Astrocyte (in vitro differentiated cells and primary cell): ENCODE data around the gene TRUB1. TPM values are rescaled to one million over a fixed set of nuclear protein-coding genes. Genes with fewer than 3 reads are reported as not detected.

Source experiments
- DNase-seq: peaks from one replicate; pipeline ENCODE4 v3.0.0-alpha.2; 2010; ENCODE audit warnings: low read depth
- FAIRE-seq: peaks from 2 replicates; lab custom pipeline; 2011; peaks lifted over from hg19 to GRCh38; lab: Jason Lieb, UNC
- H2AFZ ChIP-seq: 2 replicates; pipeline ENCODE4 v1.6.0; 2012; ENCODE audit warnings: low read depth, low read length, inconsistent platforms
- H3K27ac ChIP-seq: 2 replicates; pipeline ENCODE4 v1.5.1; 2011; ENCODE audit warnings: low read depth, low read length, inconsistent platforms
- H3K27me3 ChIP-seq: 2 replicates; pipeline ENCODE4 v1.6.0; 2011; ENCODE audit warnings: low read length, inconsistent platforms; ENCODE audit not compliant: insufficient read depth
- H3K36me3 ChIP-seq: 2 replicates; pipeline ENCODE4 v1.5.1; 2011; ENCODE audit warnings: low read length, inconsistent platforms; ENCODE audit not compliant: insufficient read depth
- H3K4me1 ChIP-seq: 2 replicates; pipeline ENCODE4 v1.5.1; 2011; ENCODE audit warnings: low read length, inconsistent platforms; ENCODE audit not compliant: insufficient read depth
- H3K4me2 ChIP-seq: 2 replicates; pipeline ENCODE4 v1.6.0; 2012; ENCODE audit warnings: low read length, inconsistent platforms
- H3K4me3 ChIP-seq: 2 replicates; pipeline ENCODE4 v1.5.1; 2011; ENCODE audit warnings: low read depth, mild to moderate bottlenecking, low read length, inconsistent platforms; ENCODE audit not compliant: insufficient read depth
- H3K79me2 ChIP-seq: 2 replicates; pipeline ENCODE4 v1.6.0; 2012; ENCODE audit warnings: mild to moderate bottlenecking, low read length, inconsistent platforms; ENCODE audit not compliant: insufficient read depth
- H3K9ac ChIP-seq: 2 replicates; pipeline ENCODE4 v1.6.0; 2012; ENCODE audit warnings: mild to moderate bottlenecking, low read length, inconsistent platforms
- H3K9me3 ChIP-seq: 2 replicates; pipeline ENCODE4 v1.5.1; 2012; ENCODE audit warnings: low read depth, mild to moderate bottlenecking, low read length, inconsistent platforms; ENCODE audit not compliant: insufficient read depth
- H4K20me1 ChIP-seq: 2 replicates; pipeline ENCODE4 v1.6.0; 2012; ENCODE audit warnings: low read length, inconsistent platforms; ENCODE audit not compliant: insufficient read depth
- H3K27ac Mint-ChIP-seq: one replicate; pipeline ENCODE4 v1.8.0; 2021; ENCODE audit warnings: mild to moderate bottlenecking, mixed read lengths; ENCODE audit not compliant: unreplicated experiment
- H3K27me3 Mint-ChIP-seq: one replicate; pipeline ENCODE4 v1.8.0; 2021; ENCODE audit warnings: low read depth, mixed read lengths; ENCODE audit not compliant: unreplicated experiment
- H3K36me3 Mint-ChIP-seq: one replicate; pipeline ENCODE4 v1.8.0; 2021; ENCODE audit warnings: low read depth, mixed read lengths; ENCODE audit not compliant: unreplicated experiment
- H3K4me1 Mint-ChIP-seq: one replicate; pipeline ENCODE4 v1.8.0; 2021; ENCODE audit warnings: low read depth, mixed read lengths; ENCODE audit not compliant: unreplicated experiment
- H3K4me3 Mint-ChIP-seq: one replicate; pipeline ENCODE4 v1.8.0; 2021; ENCODE audit warnings: mild to moderate bottlenecking, moderate library complexity, mixed read lengths; ENCODE audit not compliant: unreplicated experiment
- H3K9me3 Mint-ChIP-seq: one replicate; pipeline ENCODE4 v1.8.0; 2021; ENCODE audit warnings: mild to moderate bottlenecking, mixed read lengths; ENCODE audit not compliant: unreplicated experiment
- EZH2 ChIP-seq: IDR thresholded peaks from 2 replicates; pipeline ENCODE4 v1.6.1; 2012; ENCODE audit warnings: mild to moderate bottlenecking, low read length, inconsistent platforms; ENCODE audit not compliant: insufficient read depth
- total RNA-seq: library from RNA; stranded (reverse); gene quantifications from 2 replicates; pipeline ENCODE4 v1.2.1, GENCODE V29; 2021
- TF ChIP-seq, protein P1 (sequence below): IDR thresholded peaks from 2 replicates; pipeline ENCODE4 v1.5.1; 2011; ENCODE audit warnings: low read depth, mild to moderate bottlenecking, inconsistent platforms, low read length, moderate library complexity; ENCODE audit not compliant: insufficient read depth

Gene TRUB1
- total RNA-seq, 1 donor from 2014 or later, result 25.3 TPM

DNA sequence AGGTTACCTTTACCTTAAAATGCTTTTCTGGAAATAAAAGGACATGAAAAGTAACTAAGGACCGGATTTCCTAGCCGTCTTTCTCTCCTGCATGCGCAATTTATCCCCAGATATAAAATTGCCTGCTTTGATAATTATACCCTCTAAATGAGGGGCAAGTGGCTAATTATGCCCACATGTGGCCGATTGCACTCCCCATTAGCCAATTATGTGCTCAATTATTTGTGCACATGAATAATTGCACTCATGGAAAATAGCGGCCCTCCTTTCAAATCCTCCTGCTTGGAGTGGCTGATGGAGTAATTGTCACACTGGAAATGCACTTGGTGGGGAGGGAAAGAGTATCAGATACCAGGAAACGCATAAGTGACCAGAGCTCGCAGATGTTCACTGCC lies 88.7 kb downstream of the TRUB1 start:
- no peak overlapping the region for H2AFZ ChIP-seq
- no peaks in the 10 kb centered on the region for H3K36me3 ChIP-seq
- H3K4me2 ChIP-seq, result no peak overlapping the region
- H3K4me3 ChIP-seq, result no peak overlapping the region
- H3K4me1 ChIP-seq, result no peaks in the 10 kb centered on the region
- FAIRE-seq (no peak), DNase-seq (no peak)
- H3K4me1 Mint-ChIP-seq, result no peaks in the 10 kb centered on the region
- no peaks in the 10 kb centered on the region for H4K20me1 ChIP-seq
- H3K9me3 ChIP-seq, result no peaks in the 10 kb centered on the region
- TF ChIP-seq, protein P1, sequence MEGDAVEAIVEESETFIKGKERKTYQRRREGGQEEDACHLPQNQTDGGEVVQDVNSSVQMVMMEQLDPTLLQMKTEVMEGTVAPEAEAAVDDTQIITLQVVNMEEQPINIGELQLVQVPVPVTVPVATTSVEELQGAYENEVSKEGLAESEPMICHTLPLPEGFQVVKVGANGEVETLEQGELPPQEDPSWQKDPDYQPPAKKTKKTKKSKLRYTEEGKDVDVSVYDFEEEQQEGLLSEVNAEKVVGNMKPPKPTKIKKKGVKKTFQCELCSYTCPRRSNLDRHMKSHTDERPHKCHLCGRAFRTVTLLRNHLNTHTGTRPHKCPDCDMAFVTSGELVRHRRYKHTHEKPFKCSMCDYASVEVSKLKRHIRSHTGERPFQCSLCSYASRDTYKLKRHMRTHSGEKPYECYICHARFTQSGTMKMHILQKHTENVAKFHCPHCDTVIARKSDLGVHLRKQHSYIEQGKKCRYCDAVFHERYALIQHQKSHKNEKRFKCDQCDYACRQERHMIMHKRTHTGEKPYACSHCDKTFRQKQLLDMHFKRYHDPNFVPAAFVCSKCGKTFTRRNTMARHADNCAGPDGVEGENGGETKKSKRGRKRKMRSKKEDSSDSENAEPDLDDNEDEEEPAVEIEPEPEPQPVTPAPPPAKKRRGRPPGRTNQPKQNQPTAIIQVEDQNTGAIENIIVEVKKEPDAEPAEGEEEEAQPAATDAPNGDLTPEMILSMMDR, result no peak
- TF ChIP-seq EZH2, result no peak
- no peaks in the 10 kb centered on the region for H3K9me3 Mint-ChIP-seq
- H3K27ac ChIP-seq, result no peak overlapping the region
- no peaks in the 10 kb centered on the region for H3K27me3 ChIP-seq
- no peak overlapping the region for H3K9ac ChIP-seq
- peaks cover 3% of the 10 kb centered on the region for H3K27me3 Mint-ChIP-seq
- no peaks in the 10 kb centered on the region for H3K36me3 Mint-ChIP-seq
- no peak overlapping the region for H3K4me3 Mint-ChIP-seq
- H3K27ac Mint-ChIP-seq, result no peak overlapping the region
- H3K79me2 ChIP-seq, result no peaks in the 10 kb centered on the region

Other genes starting within 250 kb of the TRUB1 start
- 36.1 and 38.2 TPM in 2 replicates for gene FHIP2A, start 116.4 kb upstream of the TRUB1 start, total RNA-seq
- 15.8 and 17.5 TPM in 2 replicates for gene ATRNL1, start 155.2 kb downstream of the TRUB1 start, total RNA-seq